HL-60 (cell line): ENCODE results near the gene MYMX.
A peak's percentile ranks its signal among the peaks of the same experiment; 100 is the strongest.

Source experiments
- DNase-seq, 2 experiments: peaks; one replicate each; pipeline ENCODE4 v3.0.0-alpha.2; 2010 to 2020; ENCODE audit warnings: low read depth in 1 of 2, low spot score in 1 of 2
- H3K27ac ChIP-seq: fragments of 250-450 bp; sonication (Bioruptor Pico); replicated peaks from 2 replicates; pipeline ENCODE4 v1.5.1; 2020; ENCODE audit warnings: mild to moderate bottlenecking, moderate library complexity
- H3K27me3 ChIP-seq: fragments of 250-450 bp; sonication (Bioruptor Pico); 2 replicates; pipeline ENCODE4 v1.5.1; 2021; ENCODE audit warnings: mild to moderate bottlenecking, moderate library complexity; ENCODE audit not compliant: insufficient read depth, poor library complexity, severe bottlenecking
- H3K4me3 ChIP-seq: replicated peaks from 2 replicates; pipeline ENCODE4 v1.5.1; 2011; ENCODE audit warnings: mild to moderate bottlenecking, control low read depth, low read length; ENCODE audit not compliant: insufficient read depth
- CTCF ChIP-seq: IDR thresholded peaks from one replicate; pipeline ENCODE4 v1.5.1; 2011; ENCODE audit warnings: low read length, control low read depth, inconsistent platforms; ENCODE audit not compliant: insufficient read depth
- GABPA ChIP-seq: IDR thresholded peaks from 2 replicates; pipeline ENCODE4 v1.6.1; 2012; ENCODE audit warnings: low read depth
- POLR2AphosphoS5 ChIP-seq: IDR thresholded peaks from 2 replicates; pipeline ENCODE4 v1.6.1; 2012; ENCODE audit warnings: low read depth
- REST ChIP-seq: IDR thresholded peaks from 2 replicates; pipeline ENCODE4 v1.6.1; 2012; ENCODE audit warnings: low read depth; ENCODE audit not compliant: insufficient replicate concordance
- SPI1 ChIP-seq: IDR thresholded peaks from 2 replicates; pipeline ENCODE4 v1.6.1; 2012; ENCODE audit warnings: low read depth, mild to moderate bottlenecking, borderline replicate concordance

MYMX gene

GRCh38 chr6:44247338-44248302 lies 30.9 kb downstream of the MYMX start:
- peak overlapping the region; percentile 92 for H3K27ac ChIP-seq
- H3K4me3 ChIP-seq, result peak overlapping the region; percentile 59
- no peaks in the 10 kb centered on the region for H3K27me3 ChIP-seq
- TF ChIP-seq POLR2AphosphoS5, result no peak; the same call in none of the 2 replicates
- TF ChIP-seq GABPA, result 0 out of 2 replicates have a peak, but pooled peaks have one; percentile 23
- no peak for TF ChIP-seq REST
- peak; percentile 67 to 82 for DNase-seq

GRCh38 chr6:44248579-44248978 lies 31.9 kb downstream of the MYMX start:
- peak overlapping the region; percentile 59 for H3K4me3 ChIP-seq
- no peaks in the 10 kb centered on the region for H3K27me3 ChIP-seq
- TF ChIP-seq GABPA (no peak), REST (no peak), POLR2AphosphoS5 (no peak), CTCF (no peak), SPI1 (no peak)
- H3K27ac ChIP-seq, result peak overlapping the region; percentile 92; the same call in 1 of the 2 replicates
- DNase-seq, result no peak

- Histone ChIP-seq H3K27ac (no peak overlapping the region), H3K4me3 (peak overlapping the region; percentile 59), H3K27me3 (no peaks in the 10 kb centered on the region)
- no peak for DNase-seq
- TF ChIP-seq POLR2AphosphoS5 (peak; percentile 35; the same call in 1 of the 2 replicates), REST (no peak), SPI1 (no peak)
Observed at GRCh38 chr6:44249082-44249748, 32.5 kb downstream of the MYMX start.
